Measurements from ENCODE around the gene ADARB1. TPM values are rescaled to one million over a fixed set of nuclear protein-coding genes. Genes with fewer than 3 reads are reported as not detected.

The ADARB1 gene
- total and polyA plus RNA-seq, 9 of the 15 experiments (the other 6 are each of a cell fraction or from before 2014, with no cell fraction given) = 6.7 to 16.0 (median 8.3) TPM

GRCh38 chr21:45071078-45071873 is 3.1 kb upstream of the ADARB1 start:
- CTCF ChIA-PET (ENCODE audit: low intra/inter-chr PET ratio) = no interaction called here
- intact Hi-C loops (cut with micrococcal nuclease) (no loop called here), in situ Hi-C loops (cut with MboI) (no loop called here)
- H3K27me3 ChIP-seq (ENCODE audit: control insufficient read depth in 2 of 2, insufficient read depth in 2 of 2, low read length in 2 of 2) = no peaks in the 10 kb centered on the region; a peak in 1 of 5 replicates
- H4K20me1 ChIP-seq (replicated peaks; ENCODE audit: control insufficient read depth, insufficient read depth, low read length) = peaks cover 18% of the 10 kb centered on the region
- H3K9me3 ChIP-seq (replicated peaks; ENCODE audit: control insufficient read depth, insufficient read depth, low read depth, low read length) = no peaks in the 10 kb centered on the region
- no peaks in the 10 kb centered on the region for H3K36me3 ChIP-seq (ENCODE audit: control insufficient read depth, insufficient read depth, low read length)
- POLR2A ChIA-PET = interaction anchor here (0.5 to 4.0 kb wide), 4 partner anchors 17 to 81 kb away, joined by 3 to 21 read pairs (median 4); no protein-coding TSS in a partner anchor
- BruUV-seq (replicated peaks) = no TSS peak
- H3K27ac ChIP-seq (ENCODE audit: extremely low read depth, low read depth, low read length) = no peak overlapping the region
- no peaks in the 10 kb centered on the region for H3K9me1 ChIP-seq (ENCODE audit: control insufficient read depth, insufficient read depth, low read length)
- H3K4me2 ChIP-seq (ENCODE audit: insufficient read depth, low read length) = no peak overlapping the region
- H3K4me3 ChIP-seq = no peak overlapping the region
- 69% methylated on average over 24 of the region's 24 CpGs for WGBS (ENCODE audit: insufficient coverage, low coverage, missing lambda C conversion rate)
- FAIRE-seq = no peak
- H2AFZ ChIP-seq (ENCODE audit: low read depth, low read length) = no peak overlapping the region
- no peak overlapping the region for H3K9ac ChIP-seq (ENCODE audit: insufficient read depth in 1 of 2, low read depth in 2 of 2, low read length in 2 of 2)
- ATAC-seq = no peak
- H3K79me2 ChIP-seq (ENCODE audit: control insufficient read depth, insufficient read depth, low read length) = no peaks in the 10 kb centered on the region
- DNase-seq (ENCODE audit: extremely low read depth in 1 of 4, low spot score in 3 of 4) = no peak
- H3K4me1 ChIP-seq (replicated peaks in 1 of 2; ENCODE audit: control insufficient read depth in 2 of 2, insufficient read depth in 2 of 2, low read length in 2 of 2) = peaks cover 45 to 48% of the 10 kb centered on the region in 2 experiments
- TF ChIP-seq TAF1 (IDR thresholded peaks at IDR 0.05; ENCODE audit: control insufficient read depth, extremely low read depth, insufficient read depth, low read length, severe bottlenecking) = no peak
- peak; percentile 60; the same call in 1 of the 2 replicates for TF ChIP-seq ZSCAN29 (IDR thresholded peaks at IDR 0.05)
- TF ChIP-seq ELF1 (tag; IDR thresholded peaks at IDR 0.05) = no peak
- no peak for TF ChIP-seq FOXK1 (CRISPR knock-in tag; IDR thresholded peaks at IDR 0.05; ENCODE audit: borderline replicate concordance)
- 0 out of 2 replicates have a peak, but pooled peaks have one; percentile 36 for TF ChIP-seq IRF2 (CRISPR knock-in tag; IDR thresholded peaks at IDR 0.05)
- TF ChIP-seq NKRF (IDR thresholded peaks at IDR 0.05; ENCODE audit: borderline replicate concordance) = no peak
- no peak for TF ChIP-seq MLX (CRISPR knock-in tag; conservative IDR thresholded peaks at IDR 0.05)
- peak; percentile 40 for TF ChIP-seq TFE3 (CRISPR knock-in tag; IDR thresholded peaks at IDR 0.05)
- TF ChIP-seq NFE2 (IDR thresholded peaks at IDR 0.05; ENCODE audit: low read depth) = no peak
- TF ChIP-seq CREM (IDR thresholded peaks at IDR 0.05; ENCODE audit: low read depth) = no peak
- TF ChIP-seq PRMT5 (CRISPR knock-in tag; IDR thresholded peaks at IDR 0.05) = no peak
- no peak for TF ChIP-seq POLR2AphosphoS2 (IDR thresholded peaks at IDR 0.05; ENCODE audit: low read length)
- TF ChIP-seq SFPQ (IDR thresholded peaks at IDR 0.05; ENCODE audit: low read depth, low read length) = no peak
- no peak for TF ChIP-seq FOXA1 (IDR thresholded peaks at IDR 0.05; ENCODE audit: borderline replicate concordance)
- no peak for TF ChIP-seq NUFIP1 (IDR thresholded peaks at IDR 0.05; ENCODE audit: partially characterized antibody)
- TF ChIP-seq PTTG1 (tag; IDR thresholded peaks at IDR 0.05; ENCODE audit: low read depth) = no peak

Measured in K562 (cell line).